K562 (cell line): ENCODE measurements around the gene CALM3. TPM values are rescaled to one million over a fixed set of nuclear protein-coding genes. Genes with fewer than 3 reads are reported as not detected.

Experiments
- ATAC-seq: fragments of 200-7000 bp; cut with Tn5 transposase; 3 replicates; pipeline ENCODE4 v1.9.1; 2020; ENCODE audit warnings: moderate library complexity
- BruUV-seq: library from RNA; stranded (reverse); fragments of 400-500 nt; replicated peaks from 2 replicates; lab custom pipeline; 2021; lab: Mats Ljungman, UMichigan
- CTCF ChIA-PET: fragments of 300-600 bp; formaldehyde crosslinking; extraction: SDS; loops from one replicate; lab custom pipeline; 2021; ENCODE audit warnings: low intra/inter-chr PET ratio; lab: Yijun Ruan, JAX
- POLR2A ChIA-PET: fragments of 300-600, 350-650 bp; sonication (Branson Sonifier 250); formaldehyde crosslinking; extraction: SDS; loops from one replicate; lab custom pipeline; 2021; ENCODE audit warnings: antibody characterized with exemption, inconsistent platforms; lab: Yijun Ruan, JAX
- DNase-seq, 4 experiments: peaks; one replicate each; pipeline versions ENCODE4 v3.0.0 to v3.0.0-alpha.2; 2011 to 2018; ENCODE audit warnings: low spot score in 3 of 4, mixed read lengths in 3 of 4; ENCODE audit errors: extremely low read depth in 1 of 4
- FAIRE-seq: peaks from 2 replicates; lab custom pipeline; 2011; peaks lifted over from hg19 to GRCh38; lab: Jason Lieb, UNC
- H2AFZ ChIP-seq: 2 replicates; pipeline ENCODE4 v1.6.0; 2011; ENCODE audit warnings: low read depth, low read length, control low read depth, inconsistent platforms
- H3K27ac ChIP-seq: fragments of 200-600 bp; 3 replicates; pipeline ENCODE4 v1.8.0; 2011; ENCODE audit warnings: low read depth, mild to moderate bottlenecking, control low read depth, inconsistent platforms, low read length, moderate library complexity, mixed read lengths; ENCODE audit errors: extremely low read depth
- H3K27me3 ChIP-seq, 2 experiments: fragments of 300-600 bp in 1 of 2; 2 replicates in 1 of 2; 3 replicates in 1 of 2; pipeline versions ENCODE4 v1.6.0 to v1.8.0; 2011; ENCODE audit warnings: inconsistent platforms in 2 of 2, low read length in 2 of 2, mild to moderate bottlenecking in 1 of 2, mixed read lengths in 1 of 2, moderate library complexity in 1 of 2; ENCODE audit not compliant: control insufficient read depth in 2 of 2, insufficient read depth in 2 of 2
- H3K36me3 ChIP-seq: fragments of 300-600 bp; 3 replicates; pipeline ENCODE4 v1.8.0; 2011; ENCODE audit warnings: mild to moderate bottlenecking, low read length, inconsistent platforms; ENCODE audit not compliant: control insufficient read depth, insufficient read depth
- H3K4me1 ChIP-seq, 2 experiments: fragments of 200-600 bp in 1 of 2; replicated peaks in 1 of 2; 2 replicates in 1 of 2; 3 replicates in 1 of 2; pipeline versions ENCODE4 v1.5.1 to v1.8.0; 2011; ENCODE audit warnings: inconsistent platforms in 2 of 2, low read length in 2 of 2, mild to moderate bottlenecking in 1 of 2, mixed read lengths in 1 of 2, moderate library complexity in 1 of 2; ENCODE audit not compliant: control insufficient read depth in 2 of 2, insufficient read depth in 2 of 2
- H3K4me2 ChIP-seq: 2 replicates; pipeline ENCODE4 v1.6.1; 2011; ENCODE audit warnings: low read length, control low read depth, inconsistent platforms, mixed read lengths; ENCODE audit not compliant: insufficient read depth
- H3K4me3 ChIP-seq: fragments of 200-600 bp; sonication (generic), shearing (Covaris generic); 2 replicates; pipeline ENCODE4 v1.5.1; 2016; ENCODE audit warnings: control low read depth, inconsistent platforms
- H3K79me2 ChIP-seq: fragments of 200-600 bp; 3 replicates; pipeline ENCODE4 v1.8.0; 2011; ENCODE audit warnings: low read length, inconsistent platforms; ENCODE audit not compliant: control insufficient read depth, insufficient read depth
- H3K9ac ChIP-seq, 2 experiments: 2 replicates each; pipeline versions ENCODE4 v1.6.0 to v1.6.1; 2011; ENCODE audit warnings: low read depth in 2 of 2, low read length in 2 of 2, control low read depth in 1 of 2, inconsistent platforms in 1 of 2, mild to moderate bottlenecking in 1 of 2, mixed read lengths in 1 of 2; ENCODE audit not compliant: insufficient read depth in 1 of 2
- H3K9me1 ChIP-seq: one replicate; pipeline ENCODE4 v1.6.0; 2011; ENCODE audit warnings: inconsistent platforms, mild to moderate bottlenecking, low read length, moderate library complexity; ENCODE audit not compliant: control insufficient read depth, insufficient read depth
- H3K9me3 ChIP-seq: replicated peaks from 2 replicates; pipeline ENCODE4 v1.5.1; 2011; ENCODE audit warnings: low read depth, low read length, inconsistent platforms; ENCODE audit not compliant: control insufficient read depth, insufficient read depth
- H4K20me1 ChIP-seq: replicated peaks from 2 replicates; pipeline ENCODE4 v1.6.1; 2011; ENCODE audit warnings: low read length, inconsistent platforms, mixed read lengths; ENCODE audit not compliant: control insufficient read depth, insufficient read depth
- BHLHE40 ChIP-seq: IDR thresholded peaks from 2 replicates; pipeline ENCODE4 v1.6.1; 2011; ENCODE audit warnings: low read length, improper control_type of control experiment
- ESRRB ChIP-seq: fragments of 250-450 bp; sonication (Bioruptor Pico); IDR thresholded peaks from 2 replicates; pipeline ENCODE4 v1.5.0; 2020; ENCODE audit warnings: mild to moderate bottlenecking, moderate library complexity, borderline replicate concordance
- HDAC3 ChIP-seq: fragments of 450-650 bp; IDR thresholded peaks from 2 replicates; pipeline ENCODE4 v1.6.1; 2018; ENCODE audit warnings: borderline replicate concordance, mild to moderate bottlenecking, moderate library complexity; ENCODE audit not compliant: partially characterized antibody
- HEY1 ChIP-seq: fragments of 250-450 bp; sonication (Bioruptor Pico); IDR thresholded peaks from 2 replicates; pipeline ENCODE4 v1.5.0; 2020; ENCODE audit warnings: mild to moderate bottlenecking, moderate library complexity, borderline replicate concordance
- MAFF ChIP-seq: IDR thresholded peaks from 2 replicates; pipeline ENCODE4 v1.6.1; 2012; ENCODE audit warnings: low read length, improper control_type of control experiment
- MBD2 ChIP-seq: sonication (generic); IDR thresholded peaks from 2 replicates; pipeline ENCODE4 v1.6.1; 2016; ENCODE audit warnings: low read depth, borderline replicate concordance
- NFATC3 ChIP-seq: fragments of 450-650 bp; IDR thresholded peaks from 2 replicates; pipeline ENCODE4 v1.6.1; 2017; ENCODE audit warnings: mild to moderate bottlenecking
- RBM25 ChIP-seq: fragments of 200-400 bp; formaldehyde crosslinking; IDR thresholded peaks from 2 replicates; pipeline ENCODE4 v1.6.1; 2018; ENCODE audit warnings: low read length, low read depth, moderate library complexity; ENCODE audit not compliant: severe bottlenecking
- SRF ChIP-seq, 2 experiments: fragments of 250-450, 450-650 bp in 1 of 2; sonication (Bioruptor Pico) in 1 of 2; sonication (generic) in 1 of 2; formaldehyde crosslinking; IDR thresholded peaks; 2 replicates each; pipeline versions ENCODE4 v1.5.0 to v1.5.1; 2020 to 2022; ENCODE audit warnings: mild to moderate bottlenecking in 1 of 2, missing genetic modification reagents in 1 of 2
- TEAD1 ChIP-seq, 2 experiments: fragments of 450-650 bp in 1 of 2; sonication (generic) in 1 of 2; formaldehyde crosslinking; IDR thresholded peaks; 2 replicates each; pipeline versions ENCODE4 v1.4.0 to v1.8.0; 2020 to 2022; ENCODE audit warnings: mild to moderate bottlenecking in 2 of 2, missing genetic modification reagents in 1 of 2
- ZEB2 ChIP-seq: fragments of 450-650 bp; IDR thresholded peaks from 2 replicates; pipeline ENCODE4 v1.6.1; 2016
- ZNF146 ChIP-seq: IDR thresholded peaks from one replicate; pipeline ENCODE4 v1.6.1; 2018; ENCODE audit warnings: missing compliant biosample characterization; ENCODE audit not compliant: unreplicated experiment
- WGBS: fragments of 100-300 bp; shearing (Covaris generic); methylation state at CpG from one replicate; pipeline ENCODE4 v1.1.6; 2016; ENCODE audit warnings: low coverage, mixed read lengths; ENCODE audit not compliant: insufficient coverage; ENCODE audit errors: missing lambda C conversion rate; 5-methylcytosine and 5-hydroxymethylcytosine counted together
- in situ Hi-C: fragments of 300-500 bp; cut with MboI; formaldehyde crosslinking; loops from 4 replicates; pipeline ENCODE4 v1.15.0; 2018; ENCODE audit warnings: inconsistent platforms, mixed read lengths
- intact Hi-C: fragments of 100-400 bp; cut with micrococcal nuclease; formaldehyde crosslinking; loops from 2 replicates; pipeline ENCODE4 v1.14.2; 2022
- polyA plus RNA-seq, 8 experiments: library from polyadenylated mRNA; depleted of rRNA in 4 of 8; stranded (reverse) in 5 of 8; unstranded in 3 of 8; fragments of >200 nt; fragmentation: Nextera tagmentation in 2 of 8; fragmentation: Illumina TruSeq in 1 of 8; extraction: Ambion mirVana in 2 of 8; extraction: Trizol in 1 of 8; gene quantifications; 2 replicates each; pipeline versions ENCODE4 v1.2.1 to v1.2.3, GENCODE V29; 2011 to 2014; ENCODE audit warnings: inconsistent platforms in 1 of 8, missing spikeins in 1 of 8
- total RNA-seq, 7 experiments: library from RNA; depleted of rRNA in 6 of 7; stranded (reverse); fragments of >200 nt in 6 of 7; fragmentation: Illumina TruSeq in 2 of 7; extraction: Trizol in 2 of 7; gene quantifications; 2 replicates each; pipeline versions ENCODE4 v1.2.1 to v1.2.3, GENCODE V29; 2011 to 2021; ENCODE audit warnings: low replicate concordance in 1 of 7
- TF ChIP-seq, protein P1 (sequence below): fragments of 450-650 bp; formaldehyde crosslinking; IDR thresholded peaks from 2 replicates; pipeline ENCODE4 v1.4.0; 2022; ENCODE audit warnings: mild to moderate bottlenecking, moderate library complexity
- TF ChIP-seq, protein P2 (sequence below): sonication (generic); formaldehyde crosslinking; IDR thresholded peaks from 2 replicates; pipeline ENCODE4 v1.8.0; 2023; ENCODE audit warnings: mild to moderate bottlenecking, missing genetic modification reagents

Gene CALM3
- total and polyA plus RNA-seq, 9 of the 15 experiments (the other 6 are each of a cell fraction or from before 2014, with no cell fraction given), result 34.6 to 350 (median 156) TPM

DNA sequence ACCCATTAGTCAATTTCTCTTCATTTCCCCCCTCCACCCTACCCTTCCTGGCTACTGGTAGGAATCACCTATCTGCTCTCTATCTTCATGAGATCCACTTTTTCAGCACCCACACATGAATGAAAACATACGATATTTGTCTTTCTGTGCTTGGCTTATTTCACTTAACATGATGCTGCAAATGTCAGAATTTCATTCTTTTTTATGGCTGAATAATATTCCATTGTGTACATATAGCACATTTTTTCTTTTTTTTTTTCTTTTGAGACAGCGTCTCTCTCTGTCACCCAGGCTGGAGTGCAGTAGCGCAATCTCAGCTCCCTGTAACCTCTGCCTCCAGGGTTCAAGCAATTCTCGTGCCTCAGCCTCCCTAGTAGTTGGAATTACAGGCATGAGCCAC, 9.9 kb upstream of the CALM3 start:
- no TSS peak for BruUV-seq
- H3K9me1 ChIP-seq, result no peaks in the 10 kb centered on the region
- ChIA-PET POLR2A (interaction anchor here (1.4 kb wide), 1 partner anchor 9 kb away, joined by 7 read pairs; the partner anchor contains the start of gene CALM3), CTCF (no interaction called here)
- 0 out of 2 replicates have a peak, but pooled peaks cover 3% of the 10 kb centered on the region for H3K9me3 ChIP-seq
- no peak overlapping the region for H3K9ac ChIP-seq
- WGBS, result 0% methylated on average over 3 of the region's 4 CpGs
- no peaks in the 10 kb centered on the region for H3K79me2 ChIP-seq
- H4K20me1 ChIP-seq, result no peaks in the 10 kb centered on the region
- ATAC-seq (no peak), FAIRE-seq (no peak), DNase-seq (no peak)
- H3K27me3 ChIP-seq, result no peaks in the 10 kb centered on the region
- in situ Hi-C loops, result no loop called here
- H3K4me1 ChIP-seq, result peaks cover 3 to 4% of the 10 kb centered on the region in 2 experiments; a peak in 3 of 5 replicates
- intact Hi-C loops, result no loop called here
- no peak overlapping the region for H3K27ac ChIP-seq
- no peak overlapping the region for H2AFZ ChIP-seq
- no peak overlapping the region for H3K4me3 ChIP-seq
- no peak overlapping the region for H3K4me2 ChIP-seq
- TF ChIP-seq HEY1 (no peak), ZNF146 (CRISPR knock-in tag) (peak; percentile 52), RBM25 (peak; percentile 19)
- no peaks in the 10 kb centered on the region for H3K36me3 ChIP-seq

DNA sequence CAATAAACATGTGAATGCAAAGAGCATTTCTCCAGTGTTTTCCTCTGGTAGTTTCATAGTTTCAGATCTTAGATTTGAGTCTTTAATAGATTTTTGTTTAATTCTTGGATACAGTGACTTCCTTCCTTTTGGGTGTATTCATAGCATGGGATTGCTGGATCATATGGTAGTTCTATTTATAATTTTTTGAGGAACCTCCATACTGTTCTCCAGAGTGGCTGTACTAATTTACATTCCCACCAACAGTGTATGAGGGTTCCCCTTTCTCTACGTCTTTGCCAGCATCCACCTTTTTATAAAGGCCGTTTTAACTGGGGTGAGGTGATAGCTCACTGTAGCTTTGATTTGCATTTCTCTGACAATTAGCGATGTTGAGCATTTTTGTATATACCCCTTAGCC, 9.3 kb upstream of the CALM3 start:
- ATAC-seq (no peak), FAIRE-seq (no peak)
- TF ChIP-seq BHLHE40 (no peak), NFATC3 (no peak), ESRRB (no peak), ZEB2 (no peak), SRF (CRISPR knock-in tag; IDR thresholded peaks at IDR 0.05) (no peak), HDAC3 (no peak), TEAD1 (CRISPR knock-in tag; IDR thresholded peaks at IDR 0.05) (no peak), MAFF (no peak), MBD2 (no peak)
- TF ChIP-seq, protein P1, sequence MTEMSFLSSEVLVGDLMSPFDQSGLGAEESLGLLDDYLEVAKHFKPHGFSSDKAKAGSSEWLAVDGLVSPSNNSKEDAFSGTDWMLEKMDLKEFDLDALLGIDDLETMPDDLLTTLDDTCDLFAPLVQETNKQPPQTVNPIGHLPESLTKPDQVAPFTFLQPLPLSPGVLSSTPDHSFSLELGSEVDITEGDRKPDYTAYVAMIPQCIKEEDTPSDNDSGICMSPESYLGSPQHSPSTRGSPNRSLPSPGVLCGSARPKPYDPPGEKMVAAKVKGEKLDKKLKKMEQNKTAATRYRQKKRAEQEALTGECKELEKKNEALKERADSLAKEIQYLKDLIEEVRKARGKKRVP, result no peak
- TF ChIP-seq, protein P2, sequence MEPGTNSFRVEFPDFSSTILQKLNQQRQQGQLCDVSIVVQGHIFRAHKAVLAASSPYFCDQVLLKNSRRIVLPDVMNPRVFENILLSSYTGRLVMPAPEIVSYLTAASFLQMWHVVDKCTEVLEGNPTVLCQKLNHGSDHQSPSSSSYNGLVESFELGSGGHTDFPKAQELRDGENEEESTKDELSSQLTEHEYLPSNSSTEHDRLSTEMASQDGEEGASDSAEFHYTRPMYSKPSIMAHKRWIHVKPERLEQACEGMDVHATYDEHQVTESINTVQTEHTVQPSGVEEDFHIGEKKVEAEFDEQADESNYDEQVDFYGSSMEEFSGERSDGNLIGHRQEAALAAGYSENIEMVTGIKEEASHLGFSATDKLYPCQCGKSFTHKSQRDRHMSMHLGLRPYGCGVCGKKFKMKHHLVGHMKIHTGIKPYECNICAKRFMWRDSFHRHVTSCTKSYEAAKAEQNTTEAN (CRISPR knock-in tag), result no peak

More for the DNA sequence above, 9.3 kb upstream of the CALM3 start:
- peaks cover 3 to 8% of the 10 kb centered on the region in 2 experiments; a peak in 3 of 5 replicates for H3K4me1 ChIP-seq
- 11% methylated on average over 3 of the region's 3 CpGs for WGBS
- H3K4me3 ChIP-seq, result no peak overlapping the region
- no peak for DNase-seq
- no peaks in the 10 kb centered on the region for H3K27me3 ChIP-seq
- CTCF ChIA-PET, result no interaction called here
- no peak overlapping the region for H3K9ac ChIP-seq
- in situ Hi-C loops, result no loop called here
- H2AFZ ChIP-seq, result no peak overlapping the region
- POLR2A ChIA-PET, result interaction anchor here (0.5 to 1.4 kb wide), 3 partner anchors 9 to 725 kb away, joined by 3 to 7 read pairs (median 4); partner anchors contain the start of gene CALM3
- H3K27ac ChIP-seq, result no peak overlapping the region
- no peaks in the 10 kb centered on the region for H3K9me1 ChIP-seq
- BruUV-seq, result no TSS peak
- intact Hi-C loops, result no loop called here
- H4K20me1 ChIP-seq, result no peaks in the 10 kb centered on the region
- no peak overlapping the region for H3K4me2 ChIP-seq
- H3K9me3 ChIP-seq, result no peaks in the 10 kb centered on the region
- no peaks in the 10 kb centered on the region for H3K36me3 ChIP-seq
- H3K79me2 ChIP-seq, result no peaks in the 10 kb centered on the region
